Duodenal mucosa (tissue), 2 donors: ENCODE results near the gene DCXR.

Experiments
- H3K27ac ChIP-seq: one replicate; pipeline ENCODE4 v1.7.0; 2013; ENCODE audit warnings: low read depth, low read length
- H3K27me3 ChIP-seq, 2 donors: one replicate each; pipeline ENCODE4 v1.7.0; 2013; ENCODE audit warnings: low read length in 2 of 2, control low read depth in 1 of 2; ENCODE audit not compliant: insufficient read depth in 2 of 2, control insufficient read depth in 1 of 2
- H3K36me3 ChIP-seq, 2 donors: one replicate each; pipeline ENCODE4 v1.7.0; 2013; ENCODE audit warnings: low read length in 2 of 2, control low read depth in 1 of 2; ENCODE audit not compliant: insufficient read depth in 2 of 2, control insufficient read depth in 1 of 2
- H3K4me1 ChIP-seq, 2 donors: one replicate each; pipeline ENCODE4 v1.7.0; 2013; ENCODE audit warnings: low read length in 2 of 2, control low read depth in 1 of 2; ENCODE audit not compliant: insufficient read depth in 2 of 2, control insufficient read depth in 1 of 2
- H3K4me3 ChIP-seq, 2 donors: one replicate each; pipeline ENCODE4 v1.7.0; 2013; ENCODE audit warnings: low read length in 2 of 2, low read depth in 1 of 2
- H3K9ac ChIP-seq, 2 donors: one replicate each; pipeline ENCODE4 v1.7.0; 2013; ENCODE audit warnings: low read length in 2 of 2, low read depth in 1 of 2
- H3K9me3 ChIP-seq, 2 donors: one replicate each; pipeline ENCODE4 v1.7.0; 2013; ENCODE audit warnings: low read length in 2 of 2, control low read depth in 1 of 2; ENCODE audit not compliant: control insufficient read depth in 1 of 2

Gene DCXR

DNA sequence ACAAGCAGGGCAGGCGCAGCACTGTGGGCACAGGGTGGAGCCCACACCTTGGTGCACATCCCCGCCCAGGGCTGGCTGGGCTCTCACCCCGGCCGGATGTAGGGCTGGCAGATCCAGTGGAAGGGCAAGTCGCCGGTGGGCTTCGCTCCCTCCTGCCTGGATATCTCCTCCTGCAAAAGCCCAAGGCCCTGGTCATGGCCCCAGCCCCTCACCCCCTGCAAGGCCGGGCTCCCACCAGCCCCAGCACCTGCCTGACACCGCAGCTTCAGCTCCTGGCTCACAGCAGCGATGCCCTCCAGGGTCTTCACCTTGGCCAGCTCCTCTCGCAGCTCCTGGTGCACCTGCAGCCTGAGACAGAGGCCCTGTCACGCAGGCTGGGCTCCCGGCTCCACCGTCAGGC is 23.1 kb upstream of the DCXR start:
- Histone ChIP-seq H3K27ac (no peak overlapping the region), H3K27me3 (no peaks in the 10 kb centered on the region), H3K9me3 (no peaks in the 10 kb centered on the region), H3K36me3 (peaks cover 15 to 73% of the 10 kb centered on the region in 2 donors), H3K4me1 (peaks cover 9 to 16% of the 10 kb centered on the region in 2 donors), H3K9ac (no peak overlapping the region), H3K4me3 (no peak overlapping the region)

GRCh38 chr17:82060001-82060380 is 22.5 kb upstream of the DCXR start:
- Histone ChIP-seq H3K4me1 (peaks cover 8 to 13% of the 10 kb centered on the region in 2 donors), H3K4me3 (no peak overlapping the region), H3K9me3 (no peaks in the 10 kb centered on the region), H3K27me3 (no peaks in the 10 kb centered on the region), H3K36me3 (peaks cover 19 to 77% of the 10 kb centered on the region in 2 donors), H3K9ac (no peak overlapping the region), H3K27ac (no peak overlapping the region)

DNA sequence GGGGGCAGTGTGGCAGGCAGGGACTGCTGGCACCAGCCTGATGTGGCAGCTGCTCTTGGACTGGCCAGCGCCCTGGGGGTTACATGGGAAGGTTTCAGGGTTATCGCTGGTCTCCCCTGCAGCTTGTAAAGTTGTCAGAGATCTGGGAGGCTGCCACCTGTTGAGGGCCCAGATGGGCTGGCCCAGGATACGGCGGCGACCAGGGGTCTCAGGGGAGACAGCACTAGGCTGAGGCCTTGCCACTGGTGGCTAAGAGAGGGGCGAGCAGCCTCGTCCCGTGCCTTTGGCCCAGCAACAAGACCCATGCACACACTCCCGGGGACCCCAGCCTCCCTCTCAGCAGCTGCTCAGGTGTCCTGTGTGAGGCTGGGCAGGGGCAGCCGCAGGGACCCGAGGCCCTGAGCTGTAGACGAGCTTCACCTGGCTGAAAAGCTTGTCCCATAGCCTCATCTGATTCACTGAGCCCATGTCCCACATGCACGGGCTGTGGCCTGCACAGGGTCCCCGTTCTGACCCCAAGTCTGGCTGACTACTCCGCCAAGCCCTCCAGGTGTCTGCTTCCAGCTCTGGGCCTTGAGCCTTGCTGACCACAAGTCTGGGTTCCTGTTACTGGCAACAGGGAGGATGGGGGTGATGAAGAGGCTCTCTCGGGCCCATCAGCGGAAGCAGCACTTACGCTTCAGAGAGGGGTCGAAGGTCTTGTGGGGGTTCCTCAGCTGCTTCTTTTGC is 21.9 kb upstream of the DCXR start:
- Histone ChIP-seq H3K36me3 (peaks cover 21 to 82% of the 10 kb centered on the region in 2 donors), H3K9me3 (no peaks in the 10 kb centered on the region), H3K4me3 (no peak overlapping the region), H3K4me1 (peaks cover 2 to 8% of the 10 kb centered on the region in 2 donors), H3K27ac (no peak overlapping the region), H3K27me3 (no peaks in the 10 kb centered on the region), H3K9ac (no peak overlapping the region)

GRCh38 chr17:82058855-82059249 is 21.4 kb upstream of the DCXR start:
- H3K9ac ChIP-seq = no peak overlapping the region
- H3K4me1 ChIP-seq = peaks cover 0 to 2% of the 10 kb centered on the region in 2 donors
- peaks cover 21 to 87% of the 10 kb centered on the region in 2 donors for H3K36me3 ChIP-seq
- H3K27me3 ChIP-seq = no peaks in the 10 kb centered on the region
- no peaks in the 10 kb centered on the region for H3K9me3 ChIP-seq
- no peak overlapping the region for H3K27ac ChIP-seq
- no peak overlapping the region for H3K4me3 ChIP-seq

- no peaks in the 10 kb centered on the region for H3K27me3 ChIP-seq
- H3K36me3 ChIP-seq = peaks cover 20 to 91% of the 10 kb centered on the region in 2 donors
- no peak overlapping the region for H3K4me3 ChIP-seq
- H3K4me1 ChIP-seq = peaks cover 2 to 5% of the 10 kb centered on the region in 2 donors
- no peak overlapping the region for H3K9ac ChIP-seq
- no peaks in the 10 kb centered on the region for H3K9me3 ChIP-seq
- no peak overlapping the region for H3K27ac ChIP-seq
Observed at GRCh38 chr17:82058230-82058854, 20.8 kb upstream of the DCXR start.

GRCh38 chr17:82056729-82057621 is 19.5 kb upstream of the DCXR start:
- Histone ChIP-seq H3K4me3 (no peak overlapping the region), H3K27me3 (no peaks in the 10 kb centered on the region), H3K9ac (no peak overlapping the region), H3K4me1 (peaks cover 11 to 18% of the 10 kb centered on the region in 2 donors), H3K36me3 (peaks cover 20 to 80% of the 10 kb centered on the region in 2 donors), H3K27ac (no peak overlapping the region), H3K9me3 (no peaks in the 10 kb centered on the region)

DNA sequence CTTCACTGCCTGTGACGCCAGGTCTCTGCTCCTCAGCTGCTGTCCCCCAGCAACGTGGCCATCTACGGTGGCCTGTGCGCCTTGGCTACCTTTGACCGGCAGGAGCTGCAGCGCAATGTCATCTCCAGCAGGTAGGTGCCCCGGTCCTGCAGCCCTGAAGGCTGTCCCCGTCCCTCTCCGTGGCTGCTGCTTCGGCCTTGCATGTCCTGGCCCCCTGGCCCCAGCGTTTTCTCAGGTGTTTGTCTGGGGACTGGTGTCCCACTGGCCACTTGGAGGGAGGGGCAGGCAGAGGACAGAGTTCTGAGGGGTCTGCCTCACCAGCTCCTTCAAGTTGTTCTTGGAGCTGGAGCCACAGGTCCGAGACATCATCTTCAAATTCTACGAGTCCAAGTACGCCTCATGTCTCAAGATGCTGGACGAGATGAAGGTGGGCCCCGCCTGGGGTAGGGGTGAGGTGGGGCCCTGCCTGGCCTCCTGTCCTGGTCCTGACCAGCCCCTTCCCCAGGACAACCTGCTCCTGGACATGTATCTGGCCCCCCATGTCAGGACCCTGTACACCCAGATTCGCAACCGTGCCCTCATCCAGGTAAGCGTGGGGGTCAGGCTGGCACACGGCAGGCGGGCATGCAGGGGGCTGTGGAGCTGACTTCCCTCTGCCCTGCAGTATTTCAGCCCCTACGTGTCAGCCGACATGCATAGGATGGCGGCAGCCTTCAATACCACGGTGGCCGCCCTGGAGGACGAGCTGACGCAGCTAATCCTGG is 18.6 kb upstream of the DCXR start:
- Histone ChIP-seq H3K9me3 (no peaks in the 10 kb centered on the region), H3K4me3 (no peak overlapping the region), H3K27me3 (no peaks in the 10 kb centered on the region), H3K27ac (no peak overlapping the region), H3K4me1 (peaks cover 11 to 18% of the 10 kb centered on the region in 2 donors), H3K9ac (no peak overlapping the region), H3K36me3 (peaks cover 16 to 74% of the 10 kb centered on the region in 2 donors)

- no peaks in the 10 kb centered on the region for H3K9me3 ChIP-seq
- H3K4me1 ChIP-seq = peaks cover 11 to 25% of the 10 kb centered on the region in 2 donors
- peaks cover 15 to 66% of the 10 kb centered on the region in 2 donors for H3K36me3 ChIP-seq
- no peak overlapping the region for H3K9ac ChIP-seq
- no peak overlapping the region for H3K4me3 ChIP-seq
- H3K27ac ChIP-seq = no peak overlapping the region
- no peaks in the 10 kb centered on the region for H3K27me3 ChIP-seq
Observed at GRCh38 chr17:82055023-82055964, 17.8 kb upstream of the DCXR start.
